ENCODE data around the gene MYH9. TPM values are rescaled to one million over a fixed set of nuclear protein-coding genes. Genes with fewer than 3 reads are reported as not detected.
"Not testable (repeated sequence)": the region's sequence is repeated elsewhere in the genome, so short reads cannot be mapped to it uniquely, and the experiment has no call there.

Gene MYH9
- total RNA-seq, 1 donor from 2014 or later, result 889 TPM

DNA sequence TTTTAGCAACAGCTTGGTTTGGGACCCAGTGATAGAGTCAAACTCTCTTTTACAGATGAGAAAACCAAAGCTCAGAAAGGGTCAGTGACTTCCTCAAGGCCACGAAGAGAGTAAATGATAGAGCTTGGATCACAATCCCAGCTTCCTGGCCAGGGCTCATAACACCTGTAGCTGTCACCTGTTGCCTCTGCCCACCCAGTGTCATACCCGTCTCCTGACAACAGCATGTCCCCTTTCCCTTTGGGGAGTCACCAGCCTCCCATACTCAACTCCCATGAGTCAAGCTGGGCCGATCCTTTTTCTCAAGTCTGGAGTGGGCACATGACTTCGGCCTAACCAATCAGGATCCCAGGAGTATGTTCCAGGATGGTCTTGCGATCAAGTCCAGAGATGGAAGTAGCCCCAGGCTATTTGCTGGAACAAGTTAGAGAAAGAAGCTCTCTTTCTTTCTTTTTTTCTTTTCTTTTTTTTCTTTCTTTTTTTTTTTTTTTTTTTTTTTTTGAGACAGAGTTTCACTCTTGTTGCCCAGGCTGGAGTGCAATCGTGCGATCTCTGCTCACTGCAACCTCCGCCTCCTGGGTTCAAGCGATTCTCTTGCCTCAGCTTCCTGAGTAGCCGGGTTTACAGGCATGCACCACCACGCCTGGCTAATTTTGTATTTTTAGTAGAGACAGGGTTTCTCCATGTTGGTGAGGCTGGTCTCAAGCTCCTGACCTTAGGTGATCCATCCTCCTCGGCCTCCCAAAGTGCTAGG lies 27.8 kb upstream of the MYH9 start:
- intact Hi-C loops (cut with micrococcal nuclease), result no loop called here

DNA sequence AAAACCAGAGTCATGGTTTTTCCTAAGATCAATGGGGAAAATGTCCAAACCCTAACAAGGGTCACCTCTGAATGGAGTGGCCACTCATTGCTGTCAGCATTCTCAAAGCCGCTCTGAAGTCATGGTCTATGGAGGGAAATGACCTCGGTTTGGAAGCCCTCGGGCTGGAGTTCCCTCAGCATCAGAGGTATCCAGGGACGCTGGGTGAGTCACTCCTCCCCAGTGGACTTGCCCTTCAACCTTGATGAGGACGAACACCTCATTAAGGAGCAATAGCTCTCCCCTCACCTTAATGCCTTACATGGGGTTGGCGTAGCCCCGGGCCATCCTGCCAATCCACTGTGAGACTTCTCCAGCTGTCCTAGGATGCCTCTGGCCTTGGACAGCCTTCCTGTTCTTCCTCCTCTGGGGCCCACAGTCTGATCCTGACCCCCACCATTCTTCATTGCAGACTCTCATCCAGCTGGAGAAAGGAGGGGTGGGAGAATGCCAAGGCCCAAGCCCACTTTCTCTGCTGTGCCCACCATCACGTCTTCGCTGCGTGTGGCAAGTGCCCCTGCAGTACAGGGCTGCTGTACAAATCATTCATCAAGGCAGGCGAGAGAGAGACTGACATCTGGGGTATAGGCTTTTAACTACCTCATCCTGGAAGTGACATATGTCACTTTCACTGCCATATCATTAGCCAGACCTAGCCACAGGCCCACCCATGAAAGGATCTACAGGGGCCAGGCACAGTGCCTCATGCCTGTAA lies 25.4 kb upstream of the MYH9 start:
- intact Hi-C loops (cut with micrococcal nuclease), result no loop called here

DNA sequence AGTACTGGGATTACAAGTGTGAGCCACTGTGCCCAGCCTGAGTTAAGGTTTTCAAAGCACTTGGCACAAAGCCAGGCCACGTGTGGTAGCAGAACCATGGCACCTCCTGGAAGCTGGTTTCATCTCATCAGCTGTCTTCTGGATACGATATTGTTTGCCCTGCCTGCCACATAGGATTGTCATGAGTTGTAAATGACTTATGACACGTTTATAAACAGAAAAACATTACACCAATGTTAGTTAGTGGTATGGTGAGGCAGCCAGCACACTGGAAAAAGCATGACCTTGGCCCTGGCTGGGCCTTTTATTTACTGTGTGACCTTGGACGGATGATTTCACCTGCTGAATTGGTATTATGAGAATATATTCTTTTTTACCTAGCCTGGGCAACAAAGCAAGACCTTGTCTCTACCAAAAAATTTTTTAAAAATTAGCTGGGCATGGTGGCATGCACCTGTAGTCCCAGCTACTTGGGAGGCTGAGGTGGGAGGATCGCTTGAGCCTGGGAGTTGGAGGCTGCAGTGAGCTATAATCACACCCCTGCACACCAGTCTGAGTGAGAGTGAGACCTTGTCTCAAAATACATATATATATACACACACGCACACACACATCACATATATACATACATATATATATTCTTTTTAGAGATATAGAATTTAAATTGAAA lies 24.0 kb upstream of the MYH9 start:
- intact Hi-C loops (cut with micrococcal nuclease), result no loop called here

- intact Hi-C loops (cut with micrococcal nuclease), result no loop called here
Measured at GRCh38 chr22:36409911-36410756, 22.4 kb upstream of the MYH9 start.

- intact Hi-C loops (cut with micrococcal nuclease), result not testable (repeated sequence)
Measured at GRCh38 chr22:36409554-36409910, 21.8 kb upstream of the MYH9 start.

GRCh38 chr22:36409056-36409455 lies 21.3 kb upstream of the MYH9 start:
- intact Hi-C loops (cut with micrococcal nuclease), result no loop called here

- intact Hi-C loops (cut with micrococcal nuclease), result loop anchor here (1.0 kb wide), 1 partner anchor 45 kb away; no protein-coding TSS in a partner anchor
Measured at GRCh38 chr22:36406721-36407120, 19.0 kb upstream of the MYH9 start.

- intact Hi-C loops (cut with micrococcal nuclease), result loop anchor here (1.0 kb wide), 2 partner anchors 18 to 45 kb away; no protein-coding TSS in a partner anchor
Measured at GRCh38 chr22:36405671-36406538, 18.1 kb upstream of the MYH9 start.

- intact Hi-C loops (cut with micrococcal nuclease), result loop anchor here (1.0 kb wide), 1 partner anchor 17 kb away; no protein-coding TSS in a partner anchor
Measured at GRCh38 chr22:36405221-36405661, 17.5 kb upstream of the MYH9 start.

DNA sequence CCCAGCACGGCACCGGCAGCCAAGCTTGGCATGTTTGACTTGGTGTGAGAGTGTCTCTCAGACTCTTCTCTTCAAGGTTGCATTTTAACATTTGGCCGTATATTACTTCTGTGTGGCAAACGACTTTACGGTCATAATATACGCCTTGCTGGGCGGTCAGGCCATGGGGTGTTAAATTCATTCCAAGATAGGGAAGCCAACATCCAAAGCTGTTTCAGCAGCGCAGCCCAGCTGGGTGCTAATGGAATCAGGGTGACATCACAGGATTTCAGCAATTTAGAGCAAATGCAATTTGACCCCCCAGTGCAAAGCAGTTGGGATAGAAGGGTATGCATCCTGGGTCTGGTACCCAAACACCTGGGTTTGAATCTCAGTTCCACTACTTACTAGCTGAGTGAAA lies 16.7 kb upstream of the MYH9 start:
- intact Hi-C loops (cut with micrococcal nuclease), result no loop called here

DNA sequence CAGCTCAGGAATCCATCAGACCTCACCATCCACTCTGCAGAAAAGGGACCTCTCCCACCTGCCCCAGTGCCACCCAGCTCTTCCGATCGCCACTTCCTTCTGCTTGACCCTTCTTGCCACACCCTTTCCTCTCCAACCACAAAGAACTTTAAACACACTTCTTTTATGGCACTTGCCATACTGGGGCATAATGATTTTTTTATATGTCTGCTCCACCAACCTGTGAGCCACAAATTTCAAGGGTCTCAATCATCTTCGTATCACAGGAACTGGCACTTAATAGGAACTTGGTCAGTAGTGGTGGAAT lies 11.7 kb upstream of the MYH9 start:
- intact Hi-C loops (cut with micrococcal nuclease), result no loop called here

DNA sequence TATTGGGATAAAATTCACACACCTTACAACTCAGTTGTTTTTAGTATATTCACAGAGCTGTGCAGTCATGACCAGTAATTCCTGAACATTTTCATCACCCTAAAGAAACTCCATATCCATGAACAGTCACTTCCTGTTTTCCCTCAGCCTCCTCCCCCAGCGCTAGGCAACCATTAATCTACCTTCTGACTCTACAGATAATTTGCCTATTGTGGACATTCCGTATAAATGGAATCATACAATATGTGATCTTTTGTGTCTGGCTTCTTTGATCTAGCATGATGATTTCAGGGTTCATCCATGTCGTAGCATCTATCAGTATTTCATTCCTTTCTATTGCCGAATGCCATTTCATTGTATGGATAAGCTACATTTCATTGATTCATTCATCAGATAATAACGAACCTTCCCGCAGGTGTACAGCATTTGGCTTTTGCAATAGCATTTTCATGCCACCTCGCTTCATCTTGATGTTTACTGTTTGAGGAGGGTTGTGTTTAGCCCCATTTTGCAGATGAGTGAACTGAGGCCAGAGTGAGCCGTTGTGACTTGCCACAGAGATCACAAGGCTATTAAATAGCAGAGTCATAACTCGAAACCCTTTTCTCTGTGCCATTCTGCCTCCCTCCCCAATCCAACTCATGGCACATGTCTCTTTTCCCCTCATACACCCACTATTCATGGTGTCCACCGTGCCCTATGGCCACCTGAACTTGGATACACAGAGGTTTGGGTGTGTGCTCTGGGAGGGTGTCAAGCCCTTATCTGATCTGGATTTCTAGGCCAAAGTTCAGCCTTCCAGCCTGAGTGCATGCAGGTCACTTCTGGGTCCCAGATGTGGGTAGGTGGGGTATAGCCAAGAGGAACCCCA lies 11.1 kb upstream of the MYH9 start:
- intact Hi-C loops (cut with micrococcal nuclease), result no loop called here

DNA sequence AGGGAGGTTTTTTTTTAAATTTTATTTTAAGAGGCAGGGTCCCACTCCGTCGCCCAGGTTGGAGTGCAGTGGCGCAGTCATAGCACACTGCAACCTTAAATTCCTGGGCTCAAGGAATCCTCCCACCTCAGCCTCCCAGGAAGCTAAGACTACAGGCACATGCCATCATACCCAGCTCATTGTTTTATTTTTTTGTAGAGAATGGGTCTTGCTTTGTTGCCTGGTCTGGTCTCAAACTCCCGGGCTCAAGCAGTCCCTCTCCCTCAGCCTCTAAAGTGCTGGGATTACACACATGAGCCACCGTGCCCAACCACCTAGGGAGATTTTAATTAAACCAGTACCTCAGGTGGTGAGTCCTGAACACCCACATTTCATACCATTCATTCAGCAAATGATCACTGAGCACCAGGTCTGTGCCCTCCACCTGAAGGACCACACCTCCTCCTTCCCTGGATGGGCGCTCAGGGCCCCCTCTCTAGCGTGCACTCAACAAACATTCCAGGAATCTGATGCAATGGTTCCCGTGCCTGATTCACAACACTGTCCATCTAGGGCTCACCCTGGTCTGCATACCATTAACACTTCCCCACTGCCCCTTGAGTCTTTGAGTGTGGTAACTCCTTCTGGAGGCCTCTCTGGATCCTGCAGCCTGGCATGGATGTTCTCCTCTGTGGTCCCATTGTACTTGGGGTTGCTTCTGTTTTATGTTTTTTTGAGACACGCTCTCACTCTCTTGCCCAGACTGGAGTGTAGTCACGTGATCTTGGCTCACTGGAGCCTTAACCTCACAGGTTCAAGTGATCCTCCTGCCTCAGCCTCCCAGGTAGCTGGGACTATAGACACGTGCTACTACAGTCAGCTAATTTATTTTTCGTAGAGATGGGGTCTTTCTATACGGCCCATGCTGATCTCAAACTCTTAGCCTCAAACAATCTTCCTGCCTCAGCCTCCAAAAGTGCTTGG lies 9.6 kb upstream of the MYH9 start:
- intact Hi-C loops (cut with micrococcal nuclease), result no loop called here

- intact Hi-C loops (cut with micrococcal nuclease), result loop anchor here (1.0 kb wide), 1 partner anchor 37 kb away; no protein-coding TSS in a partner anchor
Measured at GRCh38 chr22:36395915-36396314, 8.1 kb upstream of the MYH9 start.

DNA sequence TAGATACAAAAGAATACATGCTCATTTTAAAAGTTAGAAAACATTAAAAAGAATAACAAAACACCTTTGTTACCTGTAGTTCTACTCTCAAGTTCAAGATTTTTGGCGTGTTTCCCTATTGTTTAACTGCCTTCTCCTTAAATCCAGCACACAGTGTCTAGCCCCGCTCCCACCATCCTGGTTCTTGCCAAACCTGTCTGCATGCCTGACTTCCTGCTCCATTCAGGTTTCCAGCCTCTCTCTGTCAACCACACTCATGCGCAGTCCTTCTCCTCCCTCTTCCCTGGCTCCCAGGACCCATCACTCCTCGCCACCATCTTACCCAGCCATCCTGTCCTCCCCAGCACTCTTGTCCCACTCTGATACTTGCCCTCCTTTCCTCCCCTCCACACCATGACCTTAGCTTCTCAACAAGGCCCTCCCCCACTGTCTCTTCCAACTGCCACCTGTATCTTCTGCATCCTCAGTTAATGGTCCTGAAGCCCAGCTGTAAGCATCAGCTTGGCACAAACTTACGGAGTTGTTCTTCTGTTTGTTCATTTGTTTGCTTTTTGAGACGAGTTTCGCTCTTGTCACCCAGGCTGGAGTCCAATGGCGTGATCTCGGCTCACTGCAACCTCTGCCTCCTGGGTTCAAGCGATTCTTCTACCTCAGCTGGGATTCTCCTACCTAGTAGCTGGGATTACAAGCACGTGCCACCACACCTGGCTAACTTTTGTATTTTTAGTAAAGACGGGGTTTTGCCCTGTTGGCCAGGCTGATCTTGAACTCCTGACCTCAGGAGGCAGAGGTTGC lies 7.5 kb upstream of the MYH9 start:
- intact Hi-C loops (cut with micrococcal nuclease), result no loop called here

- intact Hi-C loops (cut with micrococcal nuclease), result no loop called here
Measured at GRCh38 chr22:36391638-36392037, 3.9 kb upstream of the MYH9 start.

DNA sequence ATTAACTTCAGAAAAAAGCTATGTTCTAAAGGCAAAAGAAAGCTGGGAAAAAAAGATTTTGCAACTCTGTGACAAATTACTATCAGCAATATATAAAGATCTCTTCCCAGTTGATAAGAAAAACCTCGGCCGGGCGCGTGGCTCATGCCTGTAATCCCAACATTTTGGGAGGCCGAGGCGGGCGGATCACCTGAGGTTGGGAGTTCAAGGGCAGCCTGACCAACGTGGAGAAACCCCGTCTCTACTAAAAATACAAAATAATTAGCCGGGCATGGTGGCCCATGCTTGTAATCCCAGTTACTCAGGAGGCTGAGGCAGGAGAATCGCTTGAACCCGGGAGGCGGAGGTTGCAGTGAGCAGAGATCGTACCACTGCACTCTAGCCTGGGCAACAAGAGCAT lies 1.4 kb upstream of the MYH9 start:
- intact Hi-C loops (cut with micrococcal nuclease), result loop anchor here (2.0 to 10.0 kb wide), 3 partner anchors 227 to 1220 kb away; partner anchors contain the start of genes APOL3 and GGA1

Data from T-helper 1 cell treated with Interleukin-12 subunit alpha and Interleukin-12 subunit beta and Interleukin-4 antibody, amounts not matched to agents 30 ng/mL and 1 ng/mL, for 36 hours (primary cell).